AG10803 (cell line): Measurements from ENCODE around the gene UBE2Q2.
A peak's percentile ranks its signal among the peaks of the same experiment; 100 is the strongest.
"Not testable (repeated sequence)": the region's sequence is repeated elsewhere in the genome, so short reads cannot be mapped to it uniquely, and the experiment has no call there.

Source experiments
- DNase-seq: peaks from one replicate; pipeline ENCODE4 v3.0.0; 2010; ENCODE audit warnings: low read depth
- H3K4me3 ChIP-seq: 2 replicates; pipeline ENCODE4 v1.5.1; 2011; ENCODE audit warnings: mild to moderate bottlenecking, low read length, control low read depth
- TF ChIP-seq, protein P1 (sequence below): conservative IDR thresholded peaks from 2 replicates; pipeline ENCODE4 v1.5.1; 2011; ENCODE audit warnings: mild to moderate bottlenecking, low read length, control low read depth, inconsistent platforms

UBE2Q2 gene

GRCh38 chr15:75900577-75900976 is 57.3 kb downstream of the UBE2Q2 start:
- no peak overlapping the region for H3K4me3 ChIP-seq
- no peak for DNase-seq
- TF ChIP-seq, protein P1, sequence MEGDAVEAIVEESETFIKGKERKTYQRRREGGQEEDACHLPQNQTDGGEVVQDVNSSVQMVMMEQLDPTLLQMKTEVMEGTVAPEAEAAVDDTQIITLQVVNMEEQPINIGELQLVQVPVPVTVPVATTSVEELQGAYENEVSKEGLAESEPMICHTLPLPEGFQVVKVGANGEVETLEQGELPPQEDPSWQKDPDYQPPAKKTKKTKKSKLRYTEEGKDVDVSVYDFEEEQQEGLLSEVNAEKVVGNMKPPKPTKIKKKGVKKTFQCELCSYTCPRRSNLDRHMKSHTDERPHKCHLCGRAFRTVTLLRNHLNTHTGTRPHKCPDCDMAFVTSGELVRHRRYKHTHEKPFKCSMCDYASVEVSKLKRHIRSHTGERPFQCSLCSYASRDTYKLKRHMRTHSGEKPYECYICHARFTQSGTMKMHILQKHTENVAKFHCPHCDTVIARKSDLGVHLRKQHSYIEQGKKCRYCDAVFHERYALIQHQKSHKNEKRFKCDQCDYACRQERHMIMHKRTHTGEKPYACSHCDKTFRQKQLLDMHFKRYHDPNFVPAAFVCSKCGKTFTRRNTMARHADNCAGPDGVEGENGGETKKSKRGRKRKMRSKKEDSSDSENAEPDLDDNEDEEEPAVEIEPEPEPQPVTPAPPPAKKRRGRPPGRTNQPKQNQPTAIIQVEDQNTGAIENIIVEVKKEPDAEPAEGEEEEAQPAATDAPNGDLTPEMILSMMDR, result no peak

DNA sequence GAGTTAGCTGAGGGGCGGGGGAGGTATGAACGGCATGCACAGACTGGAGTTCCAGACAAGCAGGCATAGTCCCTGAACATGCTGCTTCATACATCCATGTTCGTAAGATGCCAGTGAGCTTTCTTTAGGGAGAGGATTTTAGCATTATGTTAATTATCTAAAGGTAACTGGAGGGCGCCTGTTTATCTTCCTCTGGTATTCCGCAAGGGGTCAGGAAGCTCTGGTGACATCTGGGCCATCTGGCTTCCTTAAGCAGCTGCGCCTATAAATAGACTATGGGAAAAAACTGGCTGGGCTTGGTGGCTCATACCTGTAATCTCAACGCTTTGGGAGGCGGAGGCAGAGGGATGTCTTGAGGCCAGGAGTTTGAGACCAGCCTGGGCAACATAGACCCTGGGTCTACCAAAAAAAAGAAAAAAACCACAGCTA is 58.9 kb downstream of the UBE2Q2 start:
- no peak overlapping the region for H3K4me3 ChIP-seq
- no peak for DNase-seq
- TF ChIP-seq, protein P1, result no peak

DNA sequence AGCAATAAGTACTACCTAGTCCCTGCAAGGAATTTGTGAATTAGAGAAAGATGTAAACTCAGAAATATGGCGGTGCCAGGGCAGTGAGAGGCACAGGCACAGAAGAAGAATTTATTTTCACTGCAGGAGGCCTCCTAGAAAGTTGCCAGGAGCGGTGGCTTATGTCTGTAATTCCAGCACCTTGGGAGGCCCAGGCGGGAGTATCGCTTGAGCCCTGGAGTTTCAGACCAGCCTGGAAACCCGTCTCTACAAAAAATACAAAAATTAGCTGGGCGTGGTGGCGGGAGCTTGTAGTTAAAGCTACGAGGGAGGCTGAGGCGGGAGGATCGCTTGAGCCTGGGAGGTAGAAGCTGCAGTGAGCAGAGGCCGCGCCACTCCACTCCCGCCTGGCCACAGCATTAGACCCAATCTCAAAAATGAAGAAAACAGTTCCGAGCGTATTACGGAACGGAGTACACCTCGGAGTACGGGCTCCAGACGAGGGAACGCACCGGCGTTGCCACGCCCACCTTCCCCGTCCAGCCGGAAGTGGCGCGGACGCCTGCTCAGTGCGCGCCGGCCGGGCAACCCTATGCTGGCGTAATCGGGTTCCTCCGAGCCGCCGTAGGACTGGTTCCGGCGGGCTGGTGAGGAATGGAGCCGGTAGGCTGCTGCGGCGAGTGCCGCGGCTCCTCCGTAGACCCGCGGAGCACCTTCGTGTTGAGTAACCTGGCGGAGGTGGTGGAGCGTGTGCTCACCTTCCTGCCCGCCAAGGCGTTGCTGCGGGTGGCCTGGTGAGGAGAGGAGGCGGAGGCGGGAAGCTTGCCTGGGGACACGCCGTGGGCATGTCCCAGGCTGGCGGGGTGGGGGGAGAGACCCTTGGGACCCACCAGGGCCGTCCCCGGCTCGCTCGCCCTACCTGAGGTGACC is 60.3 kb downstream of the UBE2Q2 start, which contains the start of gene FBXO22:
FBXO22 (plus strand) TSS at position 548 of the 909 bp plus-strand sequence; CDS start at position 634, 86 bp downstream.
- H3K4me3 ChIP-seq, result peak within 1 kb of the TSS; percentile 97
- TF ChIP-seq, protein P1, result no peak
- peak; percentile 87 for DNase-seq

DNA sequence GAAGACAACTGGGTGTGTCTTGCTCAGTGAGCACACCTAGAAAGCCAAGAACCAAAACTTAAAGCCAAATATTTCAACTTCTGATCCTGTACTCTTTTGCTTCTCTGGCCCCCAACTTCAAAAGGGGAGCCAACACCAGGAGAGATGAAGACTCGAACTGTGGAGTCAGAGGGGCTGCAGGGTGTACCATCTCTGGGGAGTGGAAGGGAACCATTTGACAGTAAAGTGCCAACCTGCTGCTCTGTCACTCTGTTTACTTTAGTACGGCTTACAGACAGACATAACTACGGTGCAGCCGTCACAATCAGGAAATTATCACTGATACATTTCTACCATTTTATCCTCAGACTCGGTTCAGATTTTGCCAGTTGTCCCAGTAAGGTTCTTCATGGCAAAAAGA is 62.0 kb downstream of the UBE2Q2 start:
- H3K4me3 ChIP-seq, result peak overlapping the region; percentile 11; the same call in 1 of the 2 replicates
- DNase-seq, result no peak
- TF ChIP-seq, protein P1, result no peak

DNA sequence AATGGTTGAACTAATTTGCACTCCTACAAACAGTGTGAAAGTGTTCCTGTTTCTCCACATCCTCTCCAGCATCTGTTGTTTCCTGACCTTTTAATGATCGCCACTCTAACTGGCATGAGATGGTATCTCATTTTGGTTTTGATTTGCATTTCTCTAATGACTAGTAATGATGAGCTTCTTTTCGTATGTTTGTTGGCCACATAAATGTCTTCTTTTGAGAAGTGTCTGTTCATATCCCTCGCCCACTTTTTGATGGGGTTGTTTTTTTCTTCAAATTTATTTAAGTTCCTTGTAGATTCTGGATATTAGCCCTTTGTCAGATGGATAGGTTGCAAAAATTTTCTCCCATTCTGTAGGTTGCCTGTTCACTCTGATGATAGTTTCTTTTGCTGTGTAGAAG is 67.1 kb downstream of the UBE2Q2 start:
- H3K4me3 ChIP-seq, DNase-seq: not testable (repeated sequence)

GRCh38 chr15:75916978-75917377 is 73.7 kb downstream of the UBE2Q2 start:
- TF ChIP-seq, protein P1, result no peak
- DNase-seq, result no peak
- no peak overlapping the region for H3K4me3 ChIP-seq

- TF ChIP-seq, protein P1, result no peak
- H3K4me3 ChIP-seq, result no peak overlapping the region
- no peak for DNase-seq
Observed at GRCh38 chr15:75918135-75918534, 74.9 kb downstream of the UBE2Q2 start.
